UCSD-AML1 (cell line): ENCODE results near the gene ELP5.

Source experiments
- DNase-seq: peaks from one replicate; lab custom pipeline; 2025; ENCODE audit not compliant: unreplicated experiment; lab: John Stamatoyannopoulos, UW

ELP5 gene

GRCh38 chr17:7282752-7283321 is 30.8 kb downstream of the ELP5 start:
- no peak for DNase-seq

GRCh38 chr17:7283471-7284216 is 31.6 kb downstream of the ELP5 start:
- DNase-seq, result no peak

GRCh38 chr17:7284911-7285310 is 32.9 kb downstream of the ELP5 start:
- DNase-seq, result no peak

GRCh38 chr17:7285679-7286078 is 33.7 kb downstream of the ELP5 start:
- no peak for DNase-seq

- DNase-seq, result no peak
Measured at GRCh38 chr17:7289256-7290032, 37.4 kb downstream of the ELP5 start.

GRCh38 chr17:7290166-7290565 is 38.2 kb downstream of the ELP5 start:
- DNase-seq, result no peak

- DNase-seq, result no peak
Measured at GRCh38 chr17:7290685-7291084, 38.7 kb downstream of the ELP5 start.

- DNase-seq, result no peak
Measured at GRCh38 chr17:7292194-7292593, 40.2 kb downstream of the ELP5 start.

GRCh38 chr17:7292729-7293128 is 40.7 kb downstream of the ELP5 start:
- DNase-seq, result no peak

GRCh38 chr17:7293159-7293558 is 41.1 kb downstream of the ELP5 start:
- no peak for DNase-seq

- DNase-seq, result no peak
Measured at GRCh38 chr17:7293816-7294613, 42.0 kb downstream of the ELP5 start.

- peak; percentile 65 for DNase-seq
Measured at GRCh38 chr17:7294614-7295153, 42.7 kb downstream of the ELP5 start, which contains the start of gene YBX2. YBX2 (minus strand) TSS chr17:7294639; CDS start chr17:7294500, 139 bp downstream.

GRCh38 chr17:7295230-7296180 is 43.5 kb downstream of the ELP5 start:
- DNase-seq, result no peak

GRCh38 chr17:7296189-7296861 is 44.3 kb downstream of the ELP5 start:
- peak; percentile 86 for DNase-seq

- no peak for DNase-seq
Measured at GRCh38 chr17:7304179-7304578, 52.2 kb downstream of the ELP5 start.

- DNase-seq, result peak; percentile 100
Measured at GRCh38 chr17:7306911-7307685, 55.1 kb downstream of the ELP5 start, which contains the start of gene EIF5A. EIF5A (plus strand) TSS chr17:7307628; CDS start chr17:7309636, 2,008 bp downstream.

GRCh38 chr17:7307686-7308624 is 55.9 kb downstream of the ELP5 start:
- DNase-seq, result peak; percentile 56
